PC-9 (cell line): ENCODE results near the gene DEAF1.

Source experiments
- CTCF ChIP-seq: fragments of 200-600 bp; sonication (generic); conservative IDR thresholded peaks from 2 replicates; pipeline ENCODE4 v1.6.1; 2017; ENCODE audit warnings: mixed run types, antibody characterized with exemption, mild to moderate bottlenecking, moderate library complexity
- EZH2 ChIP-seq: fragments of 200-600 bp; sonication (generic); IDR thresholded peaks from 2 replicates; pipeline ENCODE4 v1.8.0; 2017; ENCODE audit warnings: antibody characterized with exemption, low read depth

GRCh38 chr11:680476-680875 is 14.5 kb downstream of the DEAF1 start:
- no peak for TF ChIP-seq EZH2
- TF ChIP-seq CTCF: no peak
